HepG2 (cell line): ENCODE data around the gene C1QB. TPM values are rescaled to one million over a fixed set of nuclear protein-coding genes. Genes with fewer than 3 reads are reported as not detected.
"Not testable (repeated sequence)": the region's sequence is repeated elsewhere in the genome, so short reads cannot be mapped to it uniquely, and the experiment has no call there.

ENCODE experiments used
- ATAC-seq: fragments of 200-7000 bp; cut with Tn5 transposase; 3 replicates; pipeline ENCODE4 v1.9.1; 2020; ENCODE audit warnings: mild to moderate bottlenecking, moderate library complexity
- BruUV-seq: library from RNA; stranded (reverse); fragments of 400-500 nt; replicated peaks from 2 replicates; lab custom pipeline; 2021; lab: Mats Ljungman, UMichigan
- CTCF ChIA-PET: fragments of 300-600 bp; formaldehyde crosslinking; extraction: SDS; loops from one replicate; lab custom pipeline; 2021; ENCODE audit warnings: low total read pairs, inconsistent platforms, low intra/inter-chr PET ratio; lab: Yijun Ruan, JAX
- POLR2A ChIA-PET: fragments of 350-600 bp; sonication (Branson Sonifier 250); formaldehyde crosslinking; loops from one replicate; lab custom pipeline; 2020; ENCODE audit warnings: antibody characterized with exemption, inconsistent platforms; lab: Yijun Ruan, JAX
- DNase-seq: peaks from one replicate; pipeline ENCODE4 v3.0.0-alpha.2; 2015; ENCODE audit warnings: low spot score
- FAIRE-seq: peaks from 3 replicates; lab custom pipeline; 2011; peaks lifted over from hg19 to GRCh38; lab: Jason Lieb, UNC
- H2AFZ ChIP-seq: one replicate; pipeline ENCODE4 v1.6.1; 2011; ENCODE audit warnings: low read length, inconsistent platforms
- H3K27ac ChIP-seq: fragments of 300-600 bp; 3 replicates; pipeline ENCODE4 v1.8.0; 2011; ENCODE audit warnings: mixed run types, mild to moderate bottlenecking, mixed read lengths, low read length, inconsistent platforms; ENCODE audit not compliant: insufficient read depth; ENCODE audit errors: extremely low read length
- H3K27me3 ChIP-seq, 2 experiments: fragments of 200-600 bp in 1 of 2; 2 replicates in 1 of 2; 3 replicates in 1 of 2; pipeline versions ENCODE4 v1.6.0 to v1.8.0; 2011; ENCODE audit warnings: low read length in 2 of 2, mild to moderate bottlenecking in 2 of 2, moderate library complexity in 2 of 2, inconsistent platforms in 1 of 2; ENCODE audit not compliant: insufficient read depth in 2 of 2, control insufficient read depth in 1 of 2
- H3K36me3 ChIP-seq, 2 experiments: fragments of 200-600 bp in 1 of 2; replicated peaks in 1 of 2; 2 replicates in 1 of 2; 3 replicates in 1 of 2; pipeline versions ENCODE4 v1.5.1 to v1.8.0; 2011; ENCODE audit warnings: low read length in 2 of 2, inconsistent platforms in 1 of 2; ENCODE audit not compliant: insufficient read depth in 2 of 2, control insufficient read depth in 1 of 2
- H3K4me1 ChIP-seq: 2 replicates; pipeline ENCODE4 v1.5.1; 2012; ENCODE audit warnings: low read length, inconsistent platforms; ENCODE audit not compliant: insufficient read depth
- H3K4me2 ChIP-seq: 2 replicates; pipeline ENCODE4 v1.6.0; 2011; ENCODE audit warnings: low read depth, low read length, inconsistent platforms
- H3K4me3 ChIP-seq, 3 experiments: fragments of 200-600 bp in 1 of 3; sonication (generic), shearing (Covaris generic) in 1 of 3; replicated peaks in 1 of 3; 2 replicates each; pipeline ENCODE4 v1.5.1; 2011 to 2016; ENCODE audit warnings: low read length in 3 of 3, inconsistent platforms in 2 of 3, low read depth in 2 of 3, mild to moderate bottlenecking in 2 of 3, control low read depth in 1 of 3, mixed read lengths in 1 of 3; ENCODE audit not compliant: insufficient read depth in 1 of 3
- H3K79me2 ChIP-seq: one replicate; pipeline ENCODE4 v1.6.1; 2011; ENCODE audit warnings: low read length, inconsistent platforms; ENCODE audit not compliant: insufficient read depth
- H3K9ac ChIP-seq: 2 replicates; pipeline ENCODE4 v1.6.0; 2011; ENCODE audit warnings: mild to moderate bottlenecking, low read depth, low read length, inconsistent platforms; ENCODE audit not compliant: insufficient read depth
- H3K9me3 ChIP-seq: 2 replicates; pipeline ENCODE4 v1.5.1; 2012; ENCODE audit warnings: mild to moderate bottlenecking, low read length
- H4K20me1 ChIP-seq: 2 replicates; pipeline ENCODE4 v1.6.0; 2011; ENCODE audit warnings: inconsistent platforms, mild to moderate bottlenecking, low read length, moderate library complexity; ENCODE audit not compliant: insufficient read depth
- ZNF296 ChIP-seq: sonication (generic); formaldehyde crosslinking; conservative IDR thresholded peaks from 2 replicates; pipeline ENCODE4 v1.5.0; 2020; ENCODE audit warnings: mild to moderate bottlenecking, missing genetic modification reagents
- WGBS: methylation state at CpG from one replicate; pipeline ENCODE4 v1.1.6; 2017; ENCODE audit warnings: low lambda C conversion rate; 5-methylcytosine and 5-hydroxymethylcytosine counted together
- in situ Hi-C: cut with HindIII; loops from 2 replicates; pipeline ENCODE4 v1.10.0; 2017; ENCODE audit warnings: low pct_unique_long_range_greater_than_20kb; ENCODE audit not compliant: extremely low pct_ligation_motif_present
- intact Hi-C: fragments of 100-400 bp; cut with micrococcal nuclease; formaldehyde crosslinking; loops from one replicate; pipeline ENCODE4 v1.10.0; 2022; ENCODE audit not compliant: unreplicated experiment
- polyA plus RNA-seq, 8 experiments: library from polyadenylated mRNA; depleted of rRNA in 3 of 8; stranded (reverse) in 7 of 8; unstranded in 1 of 8; fragments of >200 nt; fragmentation: Illumina TruSeq in 4 of 8; extraction: Trizol in 4 of 8; gene quantifications; 2 replicates each; pipeline versions ENCODE4 v1.2.1 to v1.2.3, GENCODE V29; 2011 to 2016; ENCODE audit warnings: low read depth in 4 of 8, missing spikeins in 1 of 8, mixed read lengths in 1 of 8; ENCODE audit not compliant: insufficient read depth in 1 of 8
- total RNA-seq, 5 experiments: library from RNA; depleted of rRNA; stranded (reverse); fragments of >200 nt; fragmentation: Illumina TruSeq; extraction: Trizol; gene quantifications; 2 replicates each; pipeline ENCODE4 v1.2.3, GENCODE V29; 2016; ENCODE audit warnings: low read depth in 1 of 5
- TF ChIP-seq, protein P1 (sequence below): sonication (generic); formaldehyde crosslinking; IDR thresholded peaks from 2 replicates; pipeline ENCODE4 v1.4.0; 2020; ENCODE audit warnings: missing genetic modification reagents

Gene C1QB
- total and polyA plus RNA-seq, 2 of the 13 experiments (the other 11 are each of a cell fraction or from before 2014, with no cell fraction given) = not detected

DNA sequence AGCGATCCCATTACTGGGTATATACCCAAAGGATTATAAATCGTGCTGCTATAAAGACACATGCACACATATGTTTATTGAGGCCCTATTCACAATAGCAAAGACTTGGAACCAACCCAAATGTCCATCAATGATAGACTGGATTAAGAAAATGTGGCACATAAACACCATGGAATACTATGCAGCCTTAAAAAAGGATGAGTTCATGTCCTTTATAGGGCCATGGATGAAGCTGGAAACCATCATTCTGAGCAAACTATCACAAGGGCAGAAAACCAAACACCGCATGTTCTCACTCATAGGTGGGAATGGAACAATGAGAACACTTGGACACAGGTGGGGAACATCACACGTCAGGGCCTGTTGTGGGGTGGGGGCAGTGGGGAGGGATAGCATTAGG, 53.1 kb downstream of the C1QB start:
- in situ Hi-C loops = loop anchor here (25.0 kb wide), 1 partner anchor 181 kb away; no protein-coding TSS in a partner anchor
- H3K4me1 ChIP-seq = peaks cover 12% of the 10 kb centered on the region
- H3K4me3 ChIP-seq, DNase-seq, ATAC-seq, H4K20me1 ChIP-seq, POLR2A ChIA-PET, FAIRE-seq, BruUV-seq, CTCF ChIA-PET, H2AFZ ChIP-seq, H3K9ac ChIP-seq, H3K9me3 ChIP-seq, H3K36me3 ChIP-seq, H3K4me2 ChIP-seq, H3K27ac ChIP-seq, H3K79me2 ChIP-seq, intact Hi-C loops: not testable (repeated sequence)
- WGBS = 20% methylated on average over 4 of the region's 4 CpGs
- peaks cover 0 to 11% of the 10 kb centered on the region in 2 experiments; a peak in 2 of 5 replicates for H3K27me3 ChIP-seq

DNA sequence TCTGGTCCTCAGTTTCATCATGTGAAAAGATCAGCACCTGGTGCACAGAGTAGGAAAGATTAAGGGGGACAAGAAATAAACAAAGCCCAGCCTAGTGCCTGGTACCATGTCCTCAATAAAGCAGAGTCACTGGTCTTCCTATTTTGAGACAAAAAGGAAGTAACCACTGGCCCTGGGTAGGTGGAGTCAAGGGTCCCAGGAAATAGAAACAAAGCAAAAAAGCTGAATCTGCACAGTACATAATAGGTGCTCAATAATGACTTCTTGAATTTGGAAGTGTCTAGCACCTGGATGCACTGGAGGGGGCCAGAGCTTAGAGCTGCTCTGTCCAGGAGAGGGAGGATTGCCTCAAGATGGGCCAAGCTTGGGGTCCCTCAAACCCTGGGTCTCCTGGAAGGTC, 55.7 kb downstream of the C1QB start:
- intact Hi-C loops (loop anchor here (1.0 kb wide), 1 partner anchor 222 kb away; no protein-coding TSS in a partner anchor), in situ Hi-C loops (loop anchor here (25.0 kb wide), 1 partner anchor 179 kb away; no protein-coding TSS in a partner anchor)
- Histone ChIP-seq H3K4me1 (no peaks in the 10 kb centered on the region), H3K4me2 (no peak overlapping the region), H3K36me3 (no peaks in the 10 kb centered on the region), H3K9me3 (no peaks in the 10 kb centered on the region), H2AFZ (no peak overlapping the region), H3K27ac (no peak overlapping the region), H3K79me2 (no peaks in the 10 kb centered on the region), H4K20me1 (no peaks in the 10 kb centered on the region), H3K27me3 (peaks cover 11 to 35% of the 10 kb centered on the region in 2 experiments; a peak in 4 of 5 replicates)
- ATAC-seq = no peak
- no peak for DNase-seq
- TF ChIP-seq, protein P1, sequence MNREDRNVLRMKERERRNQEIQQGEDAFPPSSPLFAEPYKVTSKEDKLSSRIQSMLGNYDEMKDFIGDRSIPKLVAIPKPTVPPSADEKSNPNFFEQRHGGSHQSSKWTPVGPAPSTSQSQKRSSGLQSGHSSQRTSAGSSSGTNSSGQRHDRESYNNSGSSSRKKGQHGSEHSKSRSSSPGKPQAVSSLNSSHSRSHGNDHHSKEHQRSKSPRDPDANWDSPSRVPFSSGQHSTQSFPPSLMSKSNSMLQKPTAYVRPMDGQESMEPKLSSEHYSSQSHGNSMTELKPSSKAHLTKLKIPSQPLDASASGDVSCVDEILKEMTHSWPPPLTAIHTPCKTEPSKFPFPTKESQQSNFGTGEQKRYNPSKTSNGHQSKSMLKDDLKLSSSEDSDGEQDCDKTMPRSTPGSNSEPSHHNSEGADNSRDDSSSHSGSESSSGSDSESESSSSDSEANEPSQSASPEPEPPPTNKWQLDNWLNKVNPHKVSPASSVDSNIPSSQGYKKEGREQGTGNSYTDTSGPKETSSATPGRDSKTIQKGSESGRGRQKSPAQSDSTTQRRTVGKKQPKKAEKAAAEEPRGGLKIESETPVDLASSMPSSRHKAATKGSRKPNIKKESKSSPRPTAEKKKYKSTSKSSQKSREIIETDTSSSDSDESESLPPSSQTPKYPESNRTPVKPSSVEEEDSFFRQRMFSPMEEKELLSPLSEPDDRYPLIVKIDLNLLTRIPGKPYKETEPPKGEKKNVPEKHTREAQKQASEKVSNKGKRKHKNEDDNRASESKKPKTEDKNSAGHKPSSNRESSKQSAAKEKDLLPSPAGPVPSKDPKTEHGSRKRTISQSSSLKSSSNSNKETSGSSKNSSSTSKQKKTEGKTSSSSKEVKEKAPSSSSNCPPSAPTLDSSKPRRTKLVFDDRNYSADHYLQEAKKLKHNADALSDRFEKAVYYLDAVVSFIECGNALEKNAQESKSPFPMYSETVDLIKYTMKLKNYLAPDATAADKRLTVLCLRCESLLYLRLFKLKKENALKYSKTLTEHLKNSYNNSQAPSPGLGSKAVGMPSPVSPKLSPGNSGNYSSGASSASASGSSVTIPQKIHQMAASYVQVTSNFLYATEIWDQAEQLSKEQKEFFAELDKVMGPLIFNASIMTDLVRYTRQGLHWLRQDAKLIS (CRISPR knock-in tag) = no peak
- TF ChIP-seq ZNF296 (CRISPR knock-in tag) = no peak
- TF ChIP-seq, all 625 proteins: peak for 0
- no peak for FAIRE-seq
- Histone ChIP-seq H3K4me3 (no peak overlapping the region), H3K9ac (no peak overlapping the region)
- ChIA-PET CTCF (no interaction called here), POLR2A (no interaction called here)
- BruUV-seq = no TSS peak
